Activated CD8-positive, alpha-beta memory T cell treated with anti-CD3 and anti-CD28 coated beads, Interleukin-2, amount 50 U/mL, for 1 hour (primary cell): ENCODE results near the gene CRADD.
"Not testable (repeated sequence)": the region's sequence is repeated elsewhere in the genome, so short reads cannot be mapped to it uniquely, and the experiment has no call there.

Experiments used
- DNase-seq: peaks from one replicate; pipeline ENCODE4 v3.0.0-alpha.2; 2020; ENCODE audit errors: extremely low read depth

CRADD gene

DNA sequence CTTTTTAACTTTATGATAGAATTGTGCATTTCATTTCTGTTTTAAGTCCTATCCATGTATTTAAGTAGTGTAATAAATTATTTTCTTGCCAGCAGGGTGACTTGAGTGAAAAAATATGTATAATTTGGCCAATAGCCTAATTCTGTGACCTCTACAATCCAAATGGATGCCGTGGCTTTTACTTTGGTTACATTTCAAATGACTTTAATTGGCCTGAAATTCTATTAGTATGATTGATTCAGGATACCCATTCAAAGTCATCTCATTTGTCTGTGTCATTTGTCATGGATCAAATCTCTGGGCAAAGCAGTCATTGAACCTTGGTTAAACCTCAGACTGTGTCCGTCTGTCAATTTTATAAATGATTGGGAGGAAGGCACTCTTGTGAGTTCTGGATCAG is 29.6 kb downstream of the CRADD start:
- no peak for DNase-seq

DNA sequence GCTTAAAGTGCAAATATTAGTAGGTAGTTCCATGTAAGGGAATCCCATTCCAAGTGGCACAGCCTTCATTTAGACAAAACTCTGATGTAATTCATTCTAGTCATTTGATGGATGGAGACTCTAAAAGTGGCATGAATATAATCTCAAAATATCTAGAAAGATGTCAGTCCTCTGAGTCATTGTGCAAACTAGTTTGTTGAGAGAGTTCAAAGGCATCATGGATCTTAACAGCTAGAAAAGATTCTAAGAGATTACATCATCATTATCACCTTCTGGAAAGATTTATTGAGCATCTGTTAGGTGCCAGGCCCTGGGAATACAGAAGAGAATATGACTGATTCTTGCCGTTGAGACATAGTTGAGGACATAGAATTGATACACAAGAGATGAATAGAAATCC is 30.7 kb downstream of the CRADD start:
- DNase-seq, result no peak

DNA sequence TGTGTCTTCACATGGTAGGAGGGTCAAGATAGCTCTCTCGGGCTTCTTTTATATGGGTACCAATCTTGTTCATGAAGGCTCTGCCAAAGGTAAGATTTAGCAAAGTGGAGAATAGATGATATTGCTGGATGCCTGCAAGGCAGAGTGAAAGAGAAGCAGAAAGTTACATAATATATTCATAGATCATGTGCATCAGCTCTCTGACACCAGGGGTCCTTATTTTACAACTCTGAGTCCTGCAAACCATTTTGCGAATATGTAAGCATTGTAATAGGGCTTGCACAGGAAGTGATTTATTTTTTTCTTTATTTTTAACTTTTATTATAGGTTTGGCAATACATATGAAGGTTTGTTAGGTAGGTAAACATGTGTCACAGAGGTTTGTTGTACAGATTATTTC is 31.8 kb downstream of the CRADD start:
- DNase-seq, result no peak

DNA sequence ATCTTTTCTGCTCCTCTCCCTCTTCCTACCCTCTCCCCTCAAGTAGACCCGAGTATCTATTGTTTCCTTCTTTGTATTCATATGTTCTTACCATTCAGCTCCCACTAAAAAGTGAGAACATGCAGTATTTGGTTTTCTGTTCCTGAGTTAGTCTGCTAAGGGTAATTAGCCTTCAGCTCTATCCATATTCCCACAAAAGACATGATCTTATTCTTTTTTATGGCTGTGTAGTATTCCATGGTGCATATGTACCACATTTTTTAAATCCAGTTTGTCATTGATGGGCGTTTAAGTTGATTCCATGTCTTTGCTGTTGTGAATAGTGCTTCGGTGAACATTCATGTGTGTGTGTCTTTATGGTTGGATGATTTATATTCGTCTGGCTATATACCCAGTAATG is 32.2 kb downstream of the CRADD start:
- no peak for DNase-seq

DNA sequence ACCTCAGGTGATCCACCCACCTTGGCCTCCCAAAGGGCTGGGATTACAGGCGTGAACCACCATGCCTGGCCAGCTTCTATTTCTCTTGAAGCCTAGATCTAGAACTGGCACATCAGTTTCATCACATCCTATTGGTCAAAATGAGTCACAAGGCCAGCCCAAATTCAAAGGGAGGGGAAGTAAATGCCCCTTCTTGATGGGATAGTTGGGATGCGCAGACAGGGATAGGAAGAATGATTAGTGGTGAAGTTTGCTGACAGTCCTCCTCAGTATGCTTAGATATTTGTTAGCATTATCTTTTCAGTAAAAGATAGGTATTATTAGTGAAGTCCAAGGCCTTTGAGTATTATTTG is 33.4 kb downstream of the CRADD start:
- DNase-seq, result no peak

DNA sequence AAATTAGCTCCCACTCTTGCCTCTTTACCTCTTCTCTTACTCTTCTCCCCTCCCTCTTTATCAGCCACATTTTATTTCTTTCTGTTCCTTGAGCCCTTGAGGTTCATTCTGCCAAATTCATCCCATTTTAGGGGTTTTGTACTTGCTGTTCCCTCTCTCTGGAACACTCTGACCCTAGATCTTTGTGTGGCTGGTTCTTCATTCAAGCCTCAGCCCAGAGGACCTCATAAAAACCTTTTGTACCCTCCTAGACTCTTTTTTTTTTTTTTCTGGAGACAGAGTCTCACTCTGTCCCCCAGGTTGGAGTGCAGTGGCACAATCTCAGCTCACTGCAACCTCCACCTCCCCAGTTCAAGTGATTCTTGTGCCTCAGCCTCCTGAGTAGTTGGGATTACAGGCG is 34.3 kb downstream of the CRADD start:
- DNase-seq, result not testable (repeated sequence)

DNA sequence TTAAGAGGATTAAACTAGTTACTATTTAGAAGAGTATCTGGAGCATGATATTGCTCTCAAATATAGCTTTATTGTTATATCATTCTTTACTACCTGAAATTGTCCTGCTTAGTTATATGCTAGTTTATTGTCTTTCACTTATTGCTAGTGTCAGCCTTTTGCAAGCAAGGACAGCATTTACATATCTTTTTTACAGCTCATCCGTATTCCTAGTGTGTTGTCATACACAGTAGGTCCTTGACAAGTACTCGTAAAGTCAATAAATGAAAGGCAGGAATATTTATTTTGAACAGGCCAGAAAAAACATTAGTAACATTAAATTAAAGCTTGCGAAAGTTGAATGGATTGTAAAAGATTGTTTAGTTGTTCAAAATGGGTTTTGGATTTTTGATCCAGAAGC is 35.0 kb downstream of the CRADD start:
- no peak for DNase-seq

DNA sequence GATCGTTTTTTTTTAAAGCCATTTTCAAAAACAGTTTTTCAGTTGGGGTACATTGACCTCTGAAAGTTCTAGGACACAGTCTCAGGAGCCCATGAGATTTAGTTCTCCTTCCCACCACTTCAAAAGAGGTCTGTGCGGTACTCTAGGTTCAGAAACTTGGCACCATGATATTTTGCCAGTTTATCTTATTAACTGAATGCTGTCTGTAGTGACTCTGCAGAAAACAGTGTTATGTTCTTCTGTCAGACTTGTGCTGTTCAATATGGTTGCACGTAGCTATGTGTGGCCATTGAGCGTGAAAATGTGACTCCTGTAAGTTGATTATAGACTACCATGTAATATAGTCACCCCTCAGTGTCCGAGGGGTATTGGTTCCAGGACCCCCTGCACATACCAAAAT is 35.9 kb downstream of the CRADD start:
- no peak for DNase-seq

DNA sequence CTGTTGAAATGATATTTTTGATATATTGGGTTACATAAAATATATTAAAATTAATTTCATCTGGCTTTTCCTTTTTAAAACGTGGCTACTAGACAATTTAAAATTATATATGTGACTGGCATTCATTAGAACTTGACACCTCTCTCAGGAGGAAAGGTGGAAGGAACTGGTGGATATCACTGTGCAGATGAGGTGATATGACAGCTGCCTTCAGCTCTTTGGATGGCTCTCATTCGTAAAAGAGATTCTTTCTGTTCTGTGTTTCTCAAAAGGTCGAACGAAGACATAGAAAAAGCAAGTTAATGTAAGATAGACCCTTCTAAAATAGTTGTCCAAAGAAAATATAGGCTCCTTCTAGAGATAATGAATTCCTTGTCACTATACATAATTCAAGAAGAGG is 36.6 kb downstream of the CRADD start:
- DNase-seq, result no peak

DNA sequence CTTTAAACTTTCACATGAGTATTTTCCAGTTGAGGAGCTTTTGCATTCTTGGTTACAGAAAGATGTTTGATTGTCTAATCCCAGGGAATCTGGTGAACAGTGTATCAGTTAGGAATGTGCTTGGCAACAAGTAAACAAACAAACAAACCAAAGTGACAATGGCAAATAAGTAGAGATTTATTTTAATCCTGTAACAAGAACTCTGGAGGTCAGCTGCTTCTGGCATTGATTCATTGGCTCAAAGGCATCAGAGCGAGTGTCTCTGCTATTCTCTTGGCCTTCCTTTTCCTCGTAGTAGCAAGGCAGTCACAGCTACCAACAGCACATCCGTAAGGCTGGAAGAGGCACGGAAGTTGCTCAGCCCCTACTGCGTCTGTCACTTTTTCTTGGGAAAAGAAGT is 37.2 kb downstream of the CRADD start:
- no peak for DNase-seq

DNA sequence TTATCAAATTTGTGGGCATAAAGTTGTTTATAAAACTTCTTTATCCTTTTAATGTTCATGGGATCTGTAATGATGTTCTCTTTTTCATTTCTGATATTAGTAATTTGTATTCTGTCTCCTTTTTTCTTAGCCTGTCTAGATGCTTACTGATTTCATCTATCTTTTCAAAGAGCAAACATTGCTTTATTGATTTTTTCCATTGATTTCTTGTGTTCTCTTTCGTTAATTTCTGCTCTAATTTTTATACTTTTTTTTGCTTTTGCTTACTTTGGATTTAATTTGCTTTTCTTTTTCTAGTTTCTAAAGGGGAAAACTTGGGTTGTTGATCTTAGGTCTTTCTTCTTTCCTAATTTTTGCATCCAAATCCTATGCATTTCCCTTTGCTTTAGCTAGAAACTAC is 42.5 kb downstream of the CRADD start:
- no peak for DNase-seq

DNA sequence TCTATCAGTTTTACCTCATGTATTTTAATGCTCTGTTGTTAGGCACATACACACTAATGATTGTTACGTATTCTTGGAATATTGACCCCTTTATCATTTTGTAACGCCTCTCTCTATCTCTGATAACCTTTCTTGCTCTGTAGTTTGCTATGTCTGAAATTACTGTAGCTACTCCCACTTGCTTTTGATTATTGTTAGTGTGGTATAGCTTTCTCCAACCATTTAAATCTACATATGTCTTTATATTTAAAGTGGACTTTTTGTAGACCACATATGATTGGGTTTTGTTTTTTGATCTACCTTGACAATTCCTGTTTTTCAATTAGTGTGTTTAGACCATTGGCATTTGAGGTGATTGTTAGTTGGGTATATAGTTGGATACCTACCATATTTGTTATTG is 43.4 kb downstream of the CRADD start:
- no peak for DNase-seq

DNA sequence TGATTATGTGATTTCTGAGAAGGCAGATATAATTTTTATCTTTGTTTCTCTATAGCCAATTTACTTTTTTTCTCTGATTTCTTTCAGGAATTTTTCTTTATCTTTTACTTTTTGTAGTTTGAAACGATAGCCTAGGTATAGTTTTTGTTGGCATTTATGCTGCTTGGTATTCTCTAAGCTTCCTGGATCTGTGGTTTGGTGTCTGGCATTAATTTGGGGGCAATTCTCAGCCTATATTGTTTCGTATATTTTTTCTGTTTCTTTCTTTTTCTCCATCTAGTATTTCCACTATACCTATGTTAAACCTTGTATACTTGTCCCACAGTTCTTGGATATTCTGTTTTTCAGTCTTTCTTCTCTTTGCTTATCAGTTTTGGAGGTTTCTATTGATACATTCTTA is 45.0 kb downstream of the CRADD start:
- DNase-seq, result no peak

DNA sequence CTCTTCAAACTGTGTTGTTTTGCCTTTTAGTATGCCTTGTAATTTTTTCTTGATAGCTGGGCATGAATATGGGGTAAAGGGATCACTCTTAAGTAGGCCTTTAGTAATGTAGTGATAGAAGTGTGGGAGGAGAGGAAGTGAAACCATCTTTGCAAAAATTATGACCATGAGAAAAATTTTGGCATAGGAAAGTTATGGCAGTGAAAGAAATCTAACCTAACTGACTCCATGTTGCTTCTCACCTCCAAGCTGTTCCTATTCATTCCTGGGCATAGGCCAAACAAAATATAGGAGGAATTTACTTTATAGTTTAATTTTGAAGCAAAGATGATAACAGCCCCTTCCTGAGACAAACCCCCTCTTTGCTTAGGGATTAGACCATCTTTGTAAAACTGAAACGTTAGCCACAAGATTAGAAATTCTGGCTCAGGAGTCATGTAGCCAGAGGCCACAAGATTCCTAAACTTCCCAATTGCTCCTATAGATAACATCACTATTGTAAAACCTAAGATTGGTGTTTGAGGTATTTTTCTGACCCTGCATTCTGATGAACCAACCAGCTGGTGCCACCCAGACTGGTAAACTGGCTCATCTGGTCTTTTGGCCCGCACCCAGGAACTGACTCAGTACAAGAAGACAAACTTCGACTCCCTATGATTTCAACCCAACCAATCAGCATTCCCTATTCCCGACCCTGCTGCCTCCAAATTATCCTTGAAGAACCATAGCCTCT is 45.8 kb downstream of the CRADD start:
- DNase-seq, result no peak

DNA sequence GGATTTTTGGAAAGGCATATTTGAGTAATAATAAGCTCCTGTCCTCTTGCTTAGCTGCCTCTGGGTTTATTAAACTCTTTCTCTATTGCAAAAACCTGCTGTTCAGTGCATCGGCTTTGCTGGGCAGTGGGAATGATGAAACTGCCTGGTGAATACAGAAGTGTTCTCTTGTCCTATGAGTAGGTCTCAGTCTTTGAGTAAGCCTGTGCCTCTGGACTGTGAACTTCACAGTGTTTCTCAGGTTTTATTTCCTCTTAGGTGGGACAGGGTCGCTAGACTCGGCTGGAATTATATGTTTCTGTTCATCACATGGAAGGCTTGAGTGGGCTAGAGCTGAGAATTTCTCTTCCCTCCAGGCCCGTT is 46.4 kb downstream of the CRADD start:
- no peak for DNase-seq

DNA sequence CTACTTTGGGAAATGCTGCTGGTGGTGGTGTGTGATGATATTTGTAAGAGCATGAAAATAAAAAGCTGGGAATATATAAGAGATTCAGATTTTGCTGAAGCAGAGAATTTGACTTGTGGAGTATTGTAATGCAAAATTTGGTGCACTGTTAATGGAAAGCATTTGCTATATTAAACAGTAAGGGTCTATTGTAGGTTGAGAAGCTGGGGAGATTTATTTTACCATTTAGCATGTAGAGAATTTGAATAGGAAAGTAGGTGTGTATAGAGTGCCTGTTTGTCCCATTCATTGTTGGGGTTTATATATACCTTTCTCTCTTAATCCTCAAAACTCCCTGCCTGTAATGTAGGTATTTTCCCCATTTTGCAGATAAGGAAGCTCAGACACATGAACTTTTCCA is 48.4 kb downstream of the CRADD start:
- no peak for DNase-seq

DNA sequence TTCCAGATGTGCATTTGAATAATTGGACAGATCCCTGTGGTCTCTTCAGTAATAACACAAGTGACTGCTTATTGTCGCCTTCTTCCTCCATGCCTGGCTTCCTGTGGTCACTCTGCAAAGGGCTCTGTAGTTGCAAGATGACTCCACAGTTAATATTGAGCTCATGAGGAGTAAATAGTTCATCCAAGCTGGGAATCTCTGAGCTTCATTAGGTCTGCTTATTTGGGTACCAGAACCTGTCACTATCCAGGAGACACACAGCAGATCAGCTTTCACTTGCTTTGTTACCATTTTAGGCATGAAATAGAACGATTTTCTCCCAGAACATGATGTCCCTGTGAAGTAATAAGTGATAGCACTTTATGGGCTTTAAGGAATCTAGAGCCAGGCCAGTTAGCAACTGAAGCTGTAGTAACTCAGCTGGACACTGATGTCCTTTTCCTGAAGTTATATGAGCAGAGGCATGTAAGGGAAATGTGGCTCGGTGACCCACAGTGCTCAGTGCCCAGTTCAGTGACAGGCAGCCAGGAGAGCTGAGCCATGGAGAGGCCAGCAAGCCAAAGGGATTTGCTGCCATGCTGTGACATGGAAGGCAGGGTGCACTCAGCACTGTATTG is 50.1 kb downstream of the CRADD start:
- DNase-seq, result no peak

DNA sequence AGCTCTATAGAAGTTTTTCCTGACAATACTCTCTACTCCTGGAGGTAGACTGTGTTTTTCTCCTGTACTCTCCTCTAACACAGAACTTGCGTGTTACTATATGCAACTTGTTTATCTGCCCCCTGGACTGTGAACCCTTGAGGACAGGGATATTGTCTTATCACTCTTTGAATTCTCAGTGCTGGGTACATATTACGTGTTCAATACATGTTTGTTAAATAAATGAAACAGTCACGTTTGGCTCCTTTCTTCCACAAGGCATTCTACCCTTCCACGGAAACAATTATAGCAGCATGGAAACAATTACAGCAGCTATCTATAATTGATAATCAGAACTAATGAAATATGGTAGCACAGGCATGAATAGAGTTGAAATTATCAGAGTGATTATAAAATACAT is 50.7 kb downstream of the CRADD start:
- no peak for DNase-seq

DNA sequence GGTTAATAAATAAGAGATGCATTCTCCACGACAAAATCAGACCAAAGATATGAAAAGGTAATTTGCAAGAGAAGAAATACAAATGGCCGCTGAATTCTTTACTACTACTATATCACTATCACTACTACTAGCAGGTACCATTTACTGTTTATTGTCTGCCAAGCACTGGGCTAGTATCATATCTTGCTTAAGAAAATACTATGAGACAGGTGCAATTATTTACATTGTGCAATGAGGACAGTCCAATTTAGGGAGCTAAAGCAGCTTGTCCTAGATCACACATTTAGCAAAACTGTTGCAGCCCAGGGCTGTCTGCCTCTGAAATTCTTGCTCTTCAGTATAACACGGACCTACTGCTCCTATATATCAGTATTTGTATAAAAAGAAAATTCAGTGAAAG is 52.8 kb downstream of the CRADD start:
- no peak for DNase-seq

DNA sequence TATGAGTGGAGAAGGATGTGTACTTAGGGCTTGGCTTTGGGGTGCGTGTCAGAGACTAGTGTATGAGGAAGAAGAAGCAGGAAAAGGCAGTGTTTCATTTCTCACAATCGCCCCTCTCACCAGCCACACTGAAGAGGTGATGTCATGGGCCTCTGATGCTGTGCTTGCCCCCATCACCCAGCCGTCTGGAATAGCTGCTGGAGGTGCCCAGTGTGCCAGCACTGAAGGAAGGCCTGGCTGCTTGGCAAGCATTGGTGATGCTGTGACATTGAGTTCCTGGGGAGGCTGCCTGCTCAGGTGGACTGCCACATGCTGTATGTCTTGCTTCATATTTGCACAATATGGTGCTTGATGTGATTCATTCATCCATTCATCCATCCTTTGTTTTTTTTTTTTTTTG is 56.2 kb downstream of the CRADD start:
- DNase-seq, result no peak

DNA sequence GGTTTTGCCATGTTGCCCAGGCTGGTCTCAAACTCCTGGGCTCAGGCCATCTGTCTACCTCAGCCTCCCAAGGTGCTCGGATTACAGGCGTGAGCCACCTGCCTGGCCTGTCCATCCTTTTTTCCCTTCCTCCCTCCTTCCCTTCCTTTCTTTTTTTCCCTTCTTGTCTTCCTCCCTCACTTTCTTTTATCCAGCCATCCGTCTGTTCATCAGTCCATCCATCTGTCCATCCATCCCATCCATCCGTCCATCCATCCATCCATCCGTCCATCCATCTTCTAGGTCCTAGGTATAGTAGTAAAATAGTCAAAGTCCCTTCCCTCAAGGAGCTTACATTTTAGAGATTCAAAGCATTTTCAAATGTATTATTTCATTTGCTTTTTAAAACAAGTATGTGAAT is 56.8 kb downstream of the CRADD start:
- DNase-seq, result no peak

DNA sequence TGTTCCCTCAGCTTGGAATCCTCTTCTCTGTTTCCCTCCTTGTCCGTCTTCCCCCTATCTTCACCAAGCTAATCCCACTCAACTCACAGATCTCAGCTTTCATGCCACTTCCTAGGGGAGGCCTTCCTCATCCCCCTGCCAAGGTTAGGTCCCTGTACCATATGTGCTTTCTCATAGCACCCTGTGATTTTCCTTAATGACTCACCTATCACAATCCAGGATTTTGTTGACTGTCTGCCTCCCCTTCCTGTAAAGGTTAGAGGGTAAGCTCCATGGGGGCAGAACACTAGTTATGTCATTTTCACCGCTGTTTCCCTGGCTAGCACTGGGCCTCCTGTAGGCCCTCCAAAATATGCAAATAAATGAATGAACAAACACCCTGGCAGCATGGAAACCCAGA is 57.6 kb downstream of the CRADD start:
- no peak for DNase-seq

DNA sequence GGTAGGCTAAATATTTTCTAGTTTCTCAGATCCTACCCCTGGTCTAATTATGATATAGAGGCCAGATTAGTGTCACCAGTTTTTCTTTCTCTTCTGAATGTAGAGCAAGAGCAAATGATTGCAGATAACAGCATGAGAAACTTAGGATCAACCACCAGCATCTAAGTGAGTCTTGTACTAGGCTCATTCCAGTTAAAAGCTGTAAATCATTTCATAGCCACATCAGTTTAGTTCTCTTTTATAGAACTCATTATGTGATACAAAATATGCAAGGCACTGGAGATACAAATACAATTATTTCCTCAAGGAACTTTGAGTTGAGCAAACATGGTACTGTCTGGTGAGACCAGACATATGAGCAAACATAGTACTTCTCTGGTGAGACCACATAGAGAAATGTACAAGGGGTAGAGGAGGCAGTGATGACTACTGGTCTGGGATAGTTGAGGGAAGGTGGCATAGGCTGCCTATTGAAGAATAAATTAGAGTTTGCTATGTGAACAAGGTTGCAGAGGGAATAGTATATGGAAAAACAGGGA is 59.5 kb downstream of the CRADD start:
- DNase-seq, result no peak
